HG03342 (cell line): Measurements from ENCODE around the gene CLECL1.
A peak's percentile ranks its signal among the peaks of the same experiment; 100 is the strongest.
"Not testable (repeated sequence)": the region's sequence is repeated elsewhere in the genome, so short reads cannot be mapped to it uniquely, and the experiment has no call there.

Experiments
- ATAC-seq: cut with Tn5 transposase; IDR thresholded peaks from one replicate; pipeline ENCODE4 v1.9.1; 2021; ENCODE audit warnings: mild to moderate bottlenecking, moderate library complexity; ENCODE audit not compliant: unreplicated experiment

The CLECL1 gene

DNA sequence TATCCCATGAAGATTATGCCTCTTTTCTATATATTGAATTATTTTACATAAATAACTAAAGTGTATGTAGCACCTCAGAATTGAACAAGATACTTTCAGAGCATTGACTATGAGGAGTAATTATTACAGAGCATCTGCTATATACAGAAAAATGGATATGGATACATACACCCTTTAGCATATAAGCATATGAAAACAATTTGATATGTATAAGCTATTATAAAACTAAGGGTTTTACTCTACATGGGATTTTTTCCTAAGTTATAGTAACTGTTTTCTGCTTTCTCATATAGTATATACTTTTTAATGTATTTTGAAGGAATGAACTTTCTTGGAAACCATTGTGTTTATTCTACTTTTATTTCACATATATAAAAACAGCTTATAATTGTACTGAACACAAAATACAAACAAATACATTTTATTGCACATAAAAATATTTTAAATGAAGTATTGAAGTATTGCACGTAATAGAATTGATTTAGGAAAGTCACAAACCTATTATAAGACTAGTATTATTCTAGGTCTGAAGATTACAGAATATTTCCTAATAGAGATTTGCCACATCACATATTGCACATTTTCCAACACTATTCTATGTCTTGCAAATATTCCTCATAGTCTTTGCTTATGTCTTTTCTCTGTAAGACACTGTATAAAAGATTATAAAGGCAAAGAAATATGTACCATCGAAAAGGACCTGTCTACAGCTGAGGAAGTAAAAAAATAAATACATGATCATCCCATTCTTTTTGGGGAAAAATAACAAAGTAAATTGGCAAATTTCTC, 19.4 kb upstream of the CLECL1 start:
- ATAC-seq, result no peak

DNA sequence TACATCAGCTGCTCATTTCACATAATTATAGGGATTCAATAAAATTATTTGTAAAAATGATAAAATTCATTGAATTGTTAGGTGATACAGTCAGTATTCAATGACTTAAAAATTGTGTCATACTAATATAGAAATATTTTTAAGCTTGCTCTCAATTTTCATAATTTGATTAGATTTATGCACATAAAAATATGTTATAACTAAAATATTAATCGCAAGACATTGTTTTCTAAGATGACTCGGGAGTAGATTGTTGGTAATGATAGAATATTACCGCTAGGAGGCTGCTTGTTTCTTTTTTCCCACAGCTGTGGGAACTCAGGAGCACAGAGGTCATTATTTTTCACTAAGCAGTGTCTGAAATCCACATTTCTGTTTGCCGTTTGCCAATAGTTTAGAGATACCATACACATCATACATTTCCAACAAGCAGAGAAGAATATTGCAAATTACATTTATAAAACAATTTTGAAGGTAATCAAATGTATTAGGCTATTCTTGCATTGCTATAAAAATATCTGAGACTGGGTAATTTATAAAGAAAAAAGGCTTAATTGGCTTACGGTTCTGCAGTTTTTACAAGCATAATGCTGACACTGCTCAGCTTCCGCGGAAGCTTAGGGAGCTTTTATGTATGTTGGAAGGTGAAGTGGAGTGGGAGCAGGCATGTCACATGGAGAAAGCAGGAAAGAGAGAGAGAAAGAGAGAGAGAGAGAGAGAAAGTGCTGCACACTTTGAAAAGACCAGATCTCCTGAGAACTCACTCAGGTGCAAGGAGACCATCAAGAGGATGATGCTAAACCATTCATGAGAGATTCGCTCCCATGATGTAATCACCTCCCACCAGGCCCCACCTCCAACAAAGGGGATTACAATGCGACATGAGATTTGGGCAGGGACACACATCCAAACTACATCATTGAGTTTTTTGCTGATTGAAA, 18.6 kb upstream of the CLECL1 start:
- ATAC-seq, result no peak

DNA sequence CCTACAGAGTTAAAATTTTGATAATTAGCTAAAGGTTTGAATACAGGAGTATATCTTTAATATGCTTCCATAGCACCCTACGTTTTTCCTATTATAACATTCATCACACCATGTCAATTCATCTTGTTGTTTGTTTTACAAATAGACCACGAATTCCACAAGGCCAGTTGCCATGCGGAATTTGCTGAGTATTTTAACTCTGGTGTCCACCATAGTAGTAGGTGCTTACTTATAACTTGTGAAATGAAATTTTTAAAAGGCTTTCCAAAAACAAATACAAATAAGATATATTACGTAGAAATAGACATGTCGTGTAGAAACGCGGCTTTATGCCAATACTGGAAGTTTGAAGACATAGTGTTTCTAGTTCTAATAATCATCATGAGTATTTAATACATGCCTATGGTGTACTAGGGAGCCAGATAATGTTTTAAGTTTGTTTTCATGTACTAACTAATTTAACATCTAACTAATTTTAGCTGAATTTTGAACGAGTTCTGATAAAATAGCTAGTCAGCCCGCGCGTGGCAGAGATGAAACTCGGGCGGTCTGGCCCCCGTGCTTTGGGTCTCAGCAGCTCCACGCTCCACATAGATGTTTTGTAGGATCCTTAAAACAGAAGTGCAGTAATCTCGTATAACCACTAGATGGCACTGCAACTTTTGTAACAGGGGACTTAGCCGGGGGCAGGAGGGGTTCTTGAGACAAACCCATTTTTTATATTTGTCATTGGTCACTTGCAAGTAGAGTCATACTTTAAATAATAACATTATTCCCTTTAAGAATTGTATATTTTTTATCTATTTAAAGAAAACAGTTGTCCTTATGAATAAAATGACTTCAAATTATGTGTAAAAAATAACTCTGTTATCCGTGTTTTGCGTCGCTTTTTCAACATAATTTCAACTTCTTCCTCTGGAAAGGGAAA, 17.6 kb upstream of the CLECL1 start:
- peak; percentile 55 for ATAC-seq

DNA sequence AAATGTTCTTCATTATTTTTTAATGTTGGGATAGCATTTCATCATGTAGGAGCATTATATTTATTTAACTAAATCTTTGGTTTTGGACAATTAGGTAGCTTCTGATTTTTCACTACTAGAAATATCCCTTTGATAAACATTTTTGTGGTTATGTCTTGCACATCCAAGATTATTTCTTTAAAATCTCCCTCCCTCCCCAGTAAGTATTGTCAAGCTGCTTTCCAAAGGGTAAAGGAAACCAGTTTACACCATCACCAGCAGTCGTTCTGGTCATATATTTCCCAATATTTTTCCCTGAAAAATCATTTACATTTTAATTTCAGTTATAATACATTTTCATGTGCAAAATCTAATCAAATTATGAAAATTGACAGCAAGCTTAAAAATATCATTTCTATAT, 16.7 kb upstream of the CLECL1 start:
- ATAC-seq, result no peak

DNA sequence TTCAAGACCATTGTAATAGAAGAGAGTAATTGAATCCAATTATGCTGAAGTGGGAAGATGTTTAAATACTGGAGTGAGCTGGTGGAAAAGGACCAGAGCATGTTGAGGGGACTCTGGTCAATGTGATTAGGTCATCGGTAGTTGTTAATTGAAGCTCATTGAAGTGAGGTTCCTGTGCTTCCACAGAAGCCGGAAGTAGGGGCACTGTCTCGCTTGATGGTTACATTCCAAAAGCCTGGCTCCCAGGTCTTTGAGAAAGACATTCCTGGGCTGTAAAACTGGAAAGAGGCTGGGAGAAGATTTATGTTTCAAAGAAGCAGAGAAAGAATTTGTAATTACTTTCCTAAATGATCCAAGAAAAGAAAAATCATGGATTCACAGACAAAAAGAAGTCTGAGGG, 12.3 kb upstream of the CLECL1 start:
- ATAC-seq, result no peak

DNA sequence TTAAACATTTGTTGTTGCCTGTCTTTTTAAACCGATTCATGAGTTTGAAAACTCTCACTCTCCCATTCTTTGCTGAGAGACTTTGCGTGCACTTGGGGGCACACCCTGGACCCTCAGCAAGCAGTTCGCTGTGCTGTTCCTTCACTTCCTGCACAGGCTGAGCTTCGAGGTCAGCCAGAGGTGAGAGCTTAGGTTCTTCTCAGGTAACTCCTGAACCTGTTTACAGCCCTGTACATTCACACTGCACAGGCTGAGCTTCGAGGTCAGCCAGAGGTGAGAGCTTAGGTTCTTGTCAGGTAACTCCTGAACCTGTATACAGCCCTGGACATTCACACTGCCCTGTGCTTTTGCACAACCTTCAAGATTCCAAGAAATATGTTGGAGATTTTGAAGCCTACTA, 9.8 kb upstream of the CLECL1 start:
- ATAC-seq, result no peak

DNA sequence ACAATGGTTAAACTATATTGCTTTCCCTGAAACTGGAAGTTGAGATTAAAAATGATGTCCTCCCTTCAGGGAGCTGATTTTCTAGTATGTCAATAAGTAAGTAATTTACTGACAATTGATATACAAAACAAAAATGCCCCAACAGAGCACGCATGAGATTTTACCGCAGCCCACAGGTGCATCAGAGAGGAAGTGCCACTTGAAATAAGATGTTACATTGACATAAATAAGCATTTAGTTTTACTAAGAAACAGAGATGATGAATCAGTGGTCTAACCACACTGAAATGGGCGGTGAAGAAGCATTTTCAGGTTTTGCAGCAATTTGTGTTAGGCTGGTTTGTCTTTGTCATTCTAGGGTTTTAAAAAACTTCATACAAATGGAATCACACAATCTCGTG, 8.8 kb upstream of the CLECL1 start:
- no peak for ATAC-seq

DNA sequence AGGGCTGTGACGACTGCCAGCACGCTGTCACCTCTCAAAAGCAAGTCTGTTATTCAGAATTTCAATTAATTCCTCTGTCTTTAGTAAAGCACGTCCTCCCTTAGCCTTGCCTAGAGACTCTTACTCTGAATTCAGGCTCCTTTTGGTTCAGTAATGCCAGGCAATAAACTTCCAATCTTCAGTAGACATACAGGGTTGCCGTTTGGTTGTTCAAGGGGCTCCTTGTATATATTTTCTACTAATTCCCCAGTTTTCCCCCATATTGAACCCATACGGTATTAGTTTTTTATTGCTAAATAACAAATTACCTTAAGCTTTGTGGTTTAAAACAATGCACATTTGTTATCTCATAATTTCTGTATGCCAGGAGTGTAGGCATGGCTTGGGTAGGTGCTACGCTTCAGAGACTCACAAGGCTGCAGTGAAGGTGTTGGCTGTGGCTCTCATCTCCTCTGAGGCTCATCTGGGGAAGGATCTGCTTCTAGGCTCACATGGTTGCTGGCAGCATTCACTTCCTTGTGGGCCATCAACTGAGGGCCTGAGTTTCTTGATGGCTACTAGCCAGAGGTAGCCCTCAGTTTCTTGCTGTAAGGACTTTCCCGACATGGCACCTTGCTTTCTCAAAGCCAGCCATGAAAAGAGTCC, 7.3 kb upstream of the CLECL1 start:
- no peak for ATAC-seq

DNA sequence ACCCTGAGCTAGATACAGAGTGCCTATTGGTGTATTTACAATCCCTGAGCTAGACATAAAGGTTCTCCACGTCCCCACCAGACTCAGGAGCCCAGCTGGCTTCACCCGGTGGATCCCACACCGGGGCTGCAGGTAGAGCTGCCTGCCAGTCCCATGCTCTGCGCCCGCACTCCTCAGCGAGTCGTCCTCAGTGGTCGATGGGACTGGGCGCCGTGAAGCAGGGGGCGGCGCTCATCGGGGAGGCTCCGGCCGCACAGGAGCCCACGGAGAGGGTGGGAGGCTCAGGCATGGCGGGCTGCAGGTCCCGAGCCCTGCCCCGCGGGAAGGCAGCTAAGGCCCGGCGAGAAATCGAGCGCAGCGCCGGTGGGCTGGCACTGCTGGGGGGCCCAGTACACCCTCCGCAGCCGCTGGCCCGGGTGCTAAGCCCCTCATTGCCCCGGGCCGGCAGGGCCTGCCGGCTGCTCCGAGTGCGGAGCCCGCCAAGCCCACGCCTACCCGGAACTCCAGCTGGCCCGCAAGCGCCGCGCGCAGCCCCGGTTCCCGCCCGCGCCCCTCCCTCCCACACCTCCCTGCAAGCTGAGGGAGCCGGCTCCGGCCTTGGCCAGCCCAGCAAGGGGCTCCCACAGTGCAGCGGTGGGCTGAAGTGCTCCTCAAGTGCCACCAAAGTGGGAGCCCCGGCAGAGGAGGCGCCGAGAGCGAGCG, 6.7 kb upstream of the CLECL1 start:
- ATAC-seq, result not testable (repeated sequence)

DNA sequence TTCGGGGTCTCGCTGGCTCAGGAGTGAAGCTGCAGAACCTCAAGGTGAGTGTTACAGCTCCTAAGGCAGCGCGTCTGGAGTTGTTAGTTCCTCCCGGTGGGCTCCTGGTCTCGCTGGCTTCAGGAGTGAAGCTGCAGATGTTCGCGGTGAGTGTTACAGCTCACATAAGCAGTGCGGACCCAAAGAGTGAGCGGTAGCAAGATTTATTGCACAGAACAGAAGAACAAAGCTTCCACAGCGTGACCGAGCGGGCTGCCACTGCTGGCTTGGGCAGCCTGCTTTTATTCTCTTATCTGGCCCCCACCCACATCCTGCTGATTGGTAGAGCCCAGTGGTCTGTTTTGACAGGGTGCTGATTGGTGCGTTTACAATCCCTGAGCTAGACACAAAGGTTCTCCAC, 6.0 kb upstream of the CLECL1 start:
- ATAC-seq, result not testable (repeated sequence)

DNA sequence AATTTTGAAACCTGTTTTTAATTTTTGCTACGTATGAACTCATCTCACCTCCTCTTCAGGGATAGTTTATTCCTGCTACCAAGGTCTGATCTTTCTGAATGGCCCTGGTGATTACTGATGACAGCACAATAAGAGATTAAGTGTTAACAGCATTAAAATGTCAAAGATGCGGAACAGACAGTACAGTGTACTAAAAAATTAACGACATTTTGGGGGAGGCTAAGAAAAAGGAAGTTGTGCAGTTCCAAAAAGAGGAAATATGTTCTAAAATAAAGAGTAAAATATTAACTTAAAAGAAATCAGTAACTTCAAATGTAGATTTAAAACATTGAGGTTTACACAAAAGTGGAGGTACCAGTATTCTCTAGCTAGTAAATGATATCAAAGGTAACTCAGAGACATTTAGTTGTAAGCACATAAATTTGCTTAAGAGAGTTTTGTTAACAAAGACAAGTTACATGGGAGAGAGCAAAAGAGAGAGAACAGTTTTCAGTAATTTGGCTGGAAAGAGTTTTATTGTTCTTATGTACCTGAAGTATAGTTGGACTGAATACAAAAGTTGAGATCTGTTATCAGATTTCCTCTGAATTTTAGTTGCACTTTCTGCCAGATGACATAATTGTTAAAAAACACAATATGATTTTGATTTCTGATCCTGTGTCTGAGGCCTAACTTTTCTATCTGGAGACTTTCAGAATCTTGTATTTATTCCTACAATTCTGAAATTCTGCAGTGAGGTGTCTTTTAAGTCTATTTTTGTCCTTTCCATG, 4.2 kb upstream of the CLECL1 start:
- no peak for ATAC-seq

DNA sequence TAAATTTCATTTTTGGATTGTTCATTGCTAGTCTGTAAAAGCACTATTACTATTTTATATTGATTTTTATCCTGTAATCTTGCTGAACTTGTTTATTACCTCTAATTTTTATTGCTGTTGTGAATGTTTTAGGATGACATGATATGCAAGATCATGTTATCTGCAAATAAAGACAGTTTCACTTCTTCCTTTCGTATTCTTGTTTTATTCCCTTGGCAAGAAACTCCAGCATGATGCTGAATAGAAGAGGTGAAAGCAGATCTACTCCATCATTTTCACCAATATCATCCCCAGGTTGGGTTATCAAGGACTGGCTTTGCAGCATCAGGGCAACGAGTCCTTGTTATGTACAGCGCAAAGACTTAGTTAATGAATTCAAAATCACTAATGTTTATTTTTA, 2.7 kb upstream of the CLECL1 start:
- no peak for ATAC-seq

DNA sequence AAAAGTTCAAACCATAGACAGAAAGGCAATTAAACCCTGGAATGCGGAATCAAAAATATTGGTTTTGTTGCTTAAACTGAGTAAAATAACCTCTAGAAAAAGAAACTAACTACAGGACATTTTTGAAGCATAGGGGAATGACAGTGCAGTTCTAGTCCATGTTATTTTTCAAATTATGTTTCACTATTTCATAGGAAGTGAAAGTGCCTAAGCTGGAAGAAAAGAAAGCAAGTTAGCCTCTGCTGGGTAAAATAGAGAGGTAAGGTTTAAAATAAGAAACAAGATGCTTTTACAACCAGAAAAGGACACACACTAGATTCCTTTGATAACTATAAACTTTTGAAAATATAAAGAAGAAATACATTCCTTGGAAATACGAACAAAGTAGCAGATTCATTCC, 1.1 kb downstream of the CLECL1 start:
- ATAC-seq, result peak; percentile 43

DNA sequence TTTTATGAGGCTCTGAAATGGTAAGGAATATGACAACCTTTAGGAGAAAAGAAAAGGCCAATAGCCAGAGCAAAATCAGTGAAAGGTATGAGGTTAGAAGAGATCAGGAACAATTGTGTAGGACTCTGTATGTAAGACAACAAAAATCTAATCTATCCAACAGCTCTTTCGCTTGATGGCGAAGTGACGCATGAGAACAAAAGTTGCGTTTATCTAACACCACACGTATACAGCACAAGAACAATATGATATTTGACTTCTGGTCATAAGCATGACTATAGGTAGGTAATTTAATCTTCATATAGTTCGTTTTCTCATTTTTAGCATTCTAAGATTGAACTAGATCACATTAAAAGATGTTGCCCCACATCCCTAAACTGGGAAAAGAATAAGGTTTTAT, 1.5 kb downstream of the CLECL1 start:
- no peak for ATAC-seq

DNA sequence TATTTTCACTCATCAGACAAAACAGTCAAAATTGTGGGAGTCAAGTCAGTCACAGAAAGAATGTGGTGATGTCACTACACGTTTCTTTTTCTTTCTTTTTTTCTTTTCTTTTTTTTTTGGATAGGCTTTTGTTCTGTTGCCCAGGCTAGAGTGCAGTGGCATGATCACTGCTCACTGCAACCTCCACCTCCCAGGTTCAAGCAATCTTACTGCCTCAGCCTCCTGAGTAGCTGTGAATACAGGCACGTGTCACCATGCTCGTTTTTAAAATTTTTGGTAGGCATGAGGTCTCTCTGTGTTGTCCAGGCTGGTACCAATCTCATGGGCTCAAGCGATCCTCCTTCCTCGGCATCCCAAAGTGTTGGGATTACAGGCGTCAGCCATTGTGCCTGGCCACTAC, 2.3 kb downstream of the CLECL1 start:
- ATAC-seq, result no peak

DNA sequence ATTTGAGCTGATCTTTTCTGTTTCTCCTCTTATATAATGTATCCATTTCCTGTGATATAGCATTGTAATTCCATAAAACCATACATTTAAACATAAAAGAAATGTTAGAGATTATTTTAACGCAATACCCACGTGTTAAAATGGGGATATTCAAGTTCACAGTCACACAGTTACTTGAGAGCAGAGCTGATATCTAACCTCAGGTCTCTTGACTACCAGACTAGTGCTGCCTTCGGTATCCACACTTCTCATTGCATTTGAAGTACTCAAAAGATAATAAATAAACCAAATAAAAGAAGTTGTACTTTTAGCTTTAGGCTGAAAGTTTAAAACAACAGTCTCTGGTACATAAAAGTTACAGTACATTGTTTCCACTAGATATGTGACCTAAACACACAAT, 2.9 kb downstream of the CLECL1 start:
- no peak for ATAC-seq

DNA sequence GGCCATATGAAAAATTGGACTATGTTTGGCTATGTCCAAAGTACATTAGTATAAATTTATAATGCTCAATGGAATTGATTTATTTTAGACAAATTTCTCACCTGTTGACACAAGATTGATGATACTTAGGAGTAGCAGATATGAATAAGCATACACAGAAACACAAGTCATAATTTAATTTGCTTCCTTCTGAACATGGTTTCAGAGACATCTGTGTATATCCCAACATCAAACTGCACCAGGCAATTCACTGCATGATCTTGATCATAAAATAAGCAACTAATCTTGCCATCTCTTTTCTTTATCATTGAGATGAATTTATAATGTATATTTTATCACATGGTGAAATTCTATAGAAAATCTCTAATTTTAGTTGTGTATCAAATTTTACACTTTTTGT, 3.8 kb downstream of the CLECL1 start:
- ATAC-seq, result no peak

DNA sequence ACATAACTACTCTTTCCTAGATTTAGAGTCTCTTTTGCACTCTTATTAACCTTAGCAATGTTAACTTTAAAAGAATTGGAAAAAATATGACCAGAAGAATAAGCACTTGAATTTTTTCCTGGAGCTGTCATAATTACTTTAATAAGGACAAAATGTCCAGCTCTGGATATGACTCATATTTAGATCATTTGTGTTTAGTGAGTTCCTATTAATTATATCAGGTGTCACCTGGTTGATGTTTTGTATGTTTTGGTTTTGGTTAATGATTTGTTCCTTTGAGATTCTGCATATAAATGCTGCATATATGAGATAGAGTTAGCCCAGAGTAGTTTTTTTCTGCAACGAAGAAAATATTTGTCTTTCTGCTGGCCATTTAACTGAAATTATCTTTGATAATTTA, 5.1 kb downstream of the CLECL1 start:
- ATAC-seq, result no peak

DNA sequence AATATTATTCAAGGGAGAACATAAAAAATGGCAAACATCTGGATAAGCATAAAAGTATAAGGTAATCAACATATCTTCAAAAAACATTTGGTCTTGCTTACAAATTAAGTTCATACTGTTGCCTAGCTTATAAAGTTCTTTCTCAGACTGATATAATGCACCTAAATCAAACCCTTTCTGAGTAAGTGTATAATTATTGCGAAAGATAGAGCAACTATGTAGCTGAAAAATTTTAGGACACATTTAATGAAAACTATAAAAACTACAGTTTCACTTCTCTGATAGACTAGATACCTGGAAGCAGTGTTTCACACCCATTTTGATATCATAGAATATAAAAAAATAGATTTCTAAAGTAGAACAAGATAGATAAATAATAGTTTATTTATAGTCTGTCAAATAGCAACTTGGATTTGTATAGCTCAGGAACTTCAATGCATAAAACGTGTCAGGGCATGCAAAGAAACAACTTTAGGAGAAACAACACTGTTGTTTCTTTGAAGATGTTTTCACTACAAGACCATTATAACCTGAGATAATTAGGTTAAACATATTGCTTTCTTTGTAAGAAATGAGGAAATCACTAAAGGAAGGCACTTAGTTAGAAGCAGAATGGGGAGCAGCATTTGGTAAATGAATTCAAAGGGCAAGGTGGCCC, 7.6 kb downstream of the CLECL1 start:
- no peak for ATAC-seq
